Lung (tissue), 12 donors: ENCODE measurements around the gene SLC25A27. TPM values are rescaled to one million over a fixed set of nuclear protein-coding genes. Genes with fewer than 3 reads are reported as not detected.

Experiments used
- ATAC-seq: fragments of 200-7000 bp; cut with Tn5 transposase; one replicate; pipeline ENCODE4 v1.9.1; 2020; ENCODE audit warnings: moderate number of reproducible peaks; ENCODE audit not compliant: insufficient read depth, low FRiP score
- DNase-seq, 3 donors: peaks; one replicate each; pipeline ENCODE4 v3.0.0-alpha.2; 2013 to 2017
- H3K27ac ChIP-seq, 2 donors: one replicate each; pipeline ENCODE4 v1.5.1; 2013; ENCODE audit warnings: mild to moderate bottlenecking in 2 of 2, moderate library complexity in 2 of 2, control low read depth in 1 of 2, inconsistent platforms in 1 of 2, low read depth in 1 of 2, low read length in 1 of 2
- H3K27me3 ChIP-seq, 3 donors: one replicate each; pipeline ENCODE4 v1.5.1; 2013; ENCODE audit warnings: low read length in 2 of 3; ENCODE audit not compliant: control insufficient read depth in 3 of 3, insufficient read depth in 3 of 3
- H3K36me3 ChIP-seq, 4 donors: one replicate each; pipeline ENCODE4 v1.5.1; 2013; ENCODE audit warnings: low read length in 4 of 4, mild to moderate bottlenecking in 1 of 4, moderate library complexity in 1 of 4; ENCODE audit not compliant: control insufficient read depth in 4 of 4, insufficient read depth in 4 of 4
- H3K4me1 ChIP-seq, 5 donors: one replicate each; pipeline ENCODE4 v1.5.1; 2013; ENCODE audit warnings: low read length in 5 of 5, mild to moderate bottlenecking in 2 of 5, moderate library complexity in 1 of 5; ENCODE audit not compliant: control insufficient read depth in 5 of 5, insufficient read depth in 5 of 5
- H3K4me3 ChIP-seq: one replicate; pipeline ENCODE4 v1.5.1; 2013; ENCODE audit warnings: mild to moderate bottlenecking, control low read depth, moderate library complexity
- H3K9ac ChIP-seq, 2 donors: one replicate each; pipeline ENCODE4 v1.5.1; 2013; ENCODE audit warnings: low read length in 2 of 2, control low read depth in 1 of 2; ENCODE audit not compliant: insufficient read depth in 1 of 2
- H3K9me3 ChIP-seq, 4 donors: one replicate each; pipeline ENCODE4 v1.5.1; 2013; ENCODE audit warnings: low read length in 3 of 4, mild to moderate bottlenecking in 1 of 4, moderate library complexity in 1 of 4; ENCODE audit not compliant: control insufficient read depth in 4 of 4, insufficient read depth in 3 of 4
- CTCF ChIP-seq: IDR thresholded peaks from 2 replicates; pipeline ENCODE4 v1.5.1; 2012; ENCODE audit warnings: mild to moderate bottlenecking; ENCODE audit errors: control extremely low read depth, extremely low read depth
- WGBS, 2 donors: extraction: QIAGEN DNeasy Blood & Tissue Kit; methylation state at CpG; one replicate each; pipeline ENCODE4 v1.1.7; 2013; 5-methylcytosine and 5-hydroxymethylcytosine counted together
- polyA plus RNA-seq, 2 donors: library from polyadenylated mRNA; stranded (reverse); fragments of 200-250 nt; gene quantifications; one replicate each; pipeline ENCODE4 v1.2.1, GENCODE V29; 2013
- total RNA-seq, 2 donors: library from RNA; depleted of rRNA in 1 of 2; stranded (reverse); fragments of >200 nt in 1 of 2; gene quantifications; one replicate each; pipeline ENCODE4 v1.2.1, GENCODE V29; 2014 to 2021
- donor health status: control.
- donor health status: control.
- donor health status: Bipolar disorder and iron deficiency.
- donor health status: healthy.
- donor health status: DM: yes; HTN: yes; CAD: no.

SLC25A27 gene
- total and polyA plus RNA-seq, 4 donors, result 2.9 to 99.3 (median 12.2) TPM

DNA sequence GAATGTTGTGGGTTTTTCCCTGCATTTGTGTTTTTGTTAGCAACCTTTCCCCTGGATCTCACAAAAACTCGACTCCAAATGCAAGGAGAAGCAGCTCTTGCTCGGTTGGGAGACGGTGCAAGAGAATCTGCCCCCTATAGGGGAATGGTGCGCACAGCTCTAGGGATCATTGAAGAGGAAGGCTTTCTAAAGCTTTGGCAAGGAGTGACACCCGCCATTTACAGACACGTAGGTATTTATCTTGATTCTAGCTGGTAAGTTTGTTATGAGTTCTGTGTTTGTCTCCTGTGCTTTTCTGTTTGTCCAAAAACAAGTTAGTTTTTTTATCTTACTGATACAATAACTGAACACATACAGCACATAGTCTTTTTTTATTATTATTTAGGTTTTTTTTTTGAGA is 3.0 kb downstream of the SLC25A27 start:
- H3K27ac ChIP-seq, result no peak overlapping the region
- WGBS, 2 donors, result 82 to 85% methylated on average over 6 of the region's 6 CpGs
- DNase-seq, result peak in 1 of 3 donors; percentile 26
- no peak overlapping the region for H3K9ac ChIP-seq
- no peak for ATAC-seq
- no peak for TF ChIP-seq CTCF
- H3K9me3 ChIP-seq, result no peaks in the 10 kb centered on the region
- no peak overlapping the region for H3K4me3 ChIP-seq
- no peaks in the 10 kb centered on the region for H3K36me3 ChIP-seq
- H3K4me1 ChIP-seq, result peaks cover 0 to 16% (median 0%) of the 10 kb centered on the region in 5 donors
- H3K27me3 ChIP-seq, result no peaks in the 10 kb centered on the region

GRCh38 chr6:46657642-46658041 is 4.9 kb downstream of the SLC25A27 start:
- H3K27me3 ChIP-seq, result no peaks in the 10 kb centered on the region
- H3K36me3 ChIP-seq, result peaks cover 0 to 4% (median 0%) of the 10 kb centered on the region in 4 donors
- DNase-seq (no peak), ATAC-seq (no peak)
- H3K9me3 ChIP-seq, result no peaks in the 10 kb centered on the region
- H3K9ac ChIP-seq, result no peak overlapping the region
- H3K4me3 ChIP-seq, result no peak overlapping the region
- H3K27ac ChIP-seq, result no peak overlapping the region
- no peak for TF ChIP-seq CTCF
- peaks cover 0 to 12% (median 0%) of the 10 kb centered on the region in 5 donors for H3K4me1 ChIP-seq

DNA sequence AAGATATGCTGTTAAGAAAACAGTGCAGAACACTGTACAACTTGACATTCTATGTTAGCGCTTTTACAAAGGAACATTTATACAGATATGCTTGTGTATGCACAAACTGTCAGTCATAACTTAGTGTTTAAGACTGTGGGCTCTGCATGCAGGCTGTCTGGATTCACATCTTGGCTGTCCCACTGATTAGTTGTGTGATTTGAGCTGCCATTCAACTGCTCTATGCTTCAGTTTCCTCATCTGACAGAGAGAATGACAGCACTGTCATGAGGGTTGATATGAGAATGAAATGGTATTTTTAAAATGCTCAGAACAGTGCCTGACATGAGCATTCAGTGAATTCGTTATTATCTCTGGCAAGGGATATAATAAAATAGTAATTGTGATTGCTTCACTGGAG is 8.7 kb downstream of the SLC25A27 start:
- Histone ChIP-seq H3K36me3 (peaks cover 0 to 9% (median 5%) of the 10 kb centered on the region in 4 donors), H3K9ac (no peak overlapping the region), H3K27me3 (no peaks in the 10 kb centered on the region), H3K4me3 (no peak overlapping the region), H3K27ac (no peak overlapping the region), H3K4me1 (no peaks in the 10 kb centered on the region), H3K9me3 (no peaks in the 10 kb centered on the region)
- WGBS, 2 donors, result 89 to 97% methylated on average over 2 of the region's 2 CpGs
- DNase-seq, result no peak
- no peak for ATAC-seq
- TF ChIP-seq CTCF, result no peak

GRCh38 chr6:46667377-46667776 is 14.6 kb downstream of the SLC25A27 start:
- no peak overlapping the region for H3K9ac ChIP-seq
- no peaks in the 10 kb centered on the region for H3K9me3 ChIP-seq
- H3K27me3 ChIP-seq, result no peaks in the 10 kb centered on the region
- H3K4me1 ChIP-seq, result no peaks in the 10 kb centered on the region
- H3K27ac ChIP-seq, result no peak overlapping the region
- 97 to 98% methylated on average over 2 of the region's 2 CpGs for WGBS, 2 donors
- H3K36me3 ChIP-seq, result peaks cover 2 to 17% (median 14%) of the 10 kb centered on the region in 4 donors
- ATAC-seq (no peak), DNase-seq (no peak)
- H3K4me3 ChIP-seq, result no peak overlapping the region
- TF ChIP-seq CTCF, result no peak
